ENCODE measurements around the gene GFRA1. TPM values are rescaled to one million over a fixed set of nuclear protein-coding genes. Genes with fewer than 3 reads are reported as not detected.
"Not testable (repeated sequence)": the region's sequence is repeated elsewhere in the genome, so short reads cannot be mapped to it uniquely, and the experiment has no call there.

GFRA1 gene
- total and polyA plus RNA-seq, 7 donors: under 0.01 to 115 (median 38.9) TPM

DNA sequence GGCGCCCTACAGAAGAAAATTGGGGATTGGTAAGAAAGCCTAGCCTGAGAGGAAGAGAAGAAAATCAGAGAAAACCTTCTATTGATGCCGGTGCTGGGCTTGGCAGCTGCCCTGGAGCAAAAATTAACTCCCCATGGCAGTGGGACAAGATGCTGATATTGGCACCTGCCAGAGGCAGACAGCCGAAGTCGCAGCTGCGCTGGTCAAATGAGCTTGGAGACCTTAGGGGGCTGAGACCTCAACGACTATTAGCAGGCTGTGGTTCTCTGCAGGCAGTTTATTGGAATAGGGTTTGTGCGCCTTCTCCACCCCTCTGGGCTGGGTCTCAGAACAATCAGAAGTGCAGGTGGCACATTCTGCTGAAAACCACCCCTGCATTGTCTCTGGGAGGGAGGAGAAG, 213.7 kb downstream of the GFRA1 start:
- intact Hi-C loops (cut with DNase I): no loop called here
- peaks cover 0 to 21% (median 18%) of the 10 kb centered on the region in 4 donors for H3K4me1 ChIP-seq
- H3K4me3 ChIP-seq: no peak overlapping the region
- DNase-seq: no peak
- no peaks in the 10 kb centered on the region for H3K27me3 ChIP-seq
- peaks cover 0 to 4% (median 0%) of the 10 kb centered on the region in 4 donors for H3K36me3 ChIP-seq
- no peaks in the 10 kb centered on the region for H3K9me3 ChIP-seq
- WGBS, 2 donors: 84 to 85% methylated on average over 7 of the region's 7 CpGs
- H3K27ac ChIP-seq: no peak overlapping the region
- TF ChIP-seq POLR2A (IDR thresholded peaks at IDR 0.05) (no peak), EP300 (IDR thresholded peaks at IDR 0.05) (no peak), POLR2AphosphoS5 (IDR thresholded peaks at IDR 0.05) (no peak)
- TF ChIP-seq, protein P1, sequence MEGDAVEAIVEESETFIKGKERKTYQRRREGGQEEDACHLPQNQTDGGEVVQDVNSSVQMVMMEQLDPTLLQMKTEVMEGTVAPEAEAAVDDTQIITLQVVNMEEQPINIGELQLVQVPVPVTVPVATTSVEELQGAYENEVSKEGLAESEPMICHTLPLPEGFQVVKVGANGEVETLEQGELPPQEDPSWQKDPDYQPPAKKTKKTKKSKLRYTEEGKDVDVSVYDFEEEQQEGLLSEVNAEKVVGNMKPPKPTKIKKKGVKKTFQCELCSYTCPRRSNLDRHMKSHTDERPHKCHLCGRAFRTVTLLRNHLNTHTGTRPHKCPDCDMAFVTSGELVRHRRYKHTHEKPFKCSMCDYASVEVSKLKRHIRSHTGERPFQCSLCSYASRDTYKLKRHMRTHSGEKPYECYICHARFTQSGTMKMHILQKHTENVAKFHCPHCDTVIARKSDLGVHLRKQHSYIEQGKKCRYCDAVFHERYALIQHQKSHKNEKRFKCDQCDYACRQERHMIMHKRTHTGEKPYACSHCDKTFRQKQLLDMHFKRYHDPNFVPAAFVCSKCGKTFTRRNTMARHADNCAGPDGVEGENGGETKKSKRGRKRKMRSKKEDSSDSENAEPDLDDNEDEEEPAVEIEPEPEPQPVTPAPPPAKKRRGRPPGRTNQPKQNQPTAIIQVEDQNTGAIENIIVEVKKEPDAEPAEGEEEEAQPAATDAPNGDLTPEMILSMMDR (IDR thresholded peaks at IDR 0.05): no peak

DNA sequence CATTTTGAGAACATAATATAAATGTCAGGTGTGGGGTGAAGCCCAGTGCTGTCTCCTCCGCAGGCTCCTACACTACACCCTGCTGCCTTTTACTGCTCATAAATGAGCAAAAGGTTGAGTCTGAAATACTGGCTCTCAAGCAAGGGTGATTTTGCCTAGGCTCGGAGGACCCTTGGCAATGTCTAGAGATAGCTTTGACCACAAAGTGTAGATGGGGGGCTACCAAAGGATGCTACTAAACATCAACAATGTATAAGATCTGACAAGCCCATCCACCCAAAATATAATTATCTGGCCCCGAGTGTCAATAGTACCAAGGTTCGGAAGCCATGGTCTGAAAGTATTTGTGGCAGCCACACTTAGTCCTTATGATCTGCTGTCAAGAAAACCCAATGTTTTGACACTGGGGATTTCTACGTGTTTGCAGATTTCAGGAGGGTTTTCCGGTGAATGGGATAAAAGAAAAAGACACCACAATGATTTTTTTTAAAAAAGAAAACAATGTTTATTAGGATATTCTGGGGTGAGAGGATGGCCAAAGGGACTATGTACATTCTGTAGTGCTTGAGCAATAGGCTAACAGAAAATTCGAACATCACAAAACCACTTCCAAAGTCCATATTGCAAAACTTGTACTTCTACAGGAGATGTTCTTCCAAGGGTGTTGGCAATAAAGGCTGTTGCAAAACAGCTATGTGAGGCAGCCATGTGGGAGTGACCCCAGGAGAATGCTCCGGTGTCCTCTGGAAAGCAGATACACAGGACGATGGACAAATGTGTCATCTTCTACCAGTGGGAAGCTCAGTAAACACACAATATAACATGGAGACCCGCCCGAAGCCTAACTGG, 216.3 kb downstream of the GFRA1 start:
- Histone ChIP-seq H3K4me1 (peaks cover 0 to 27% (median 18%) of the 10 kb centered on the region in 4 donors), H3K36me3 (peaks cover 0 to 4% (median 0%) of the 10 kb centered on the region in 4 donors), H3K27me3 (no peaks in the 10 kb centered on the region), H3K9me3 (no peaks in the 10 kb centered on the region), H3K27ac (peak overlapping the region in 1 of 4 donors; percentile 27), H3K4me3 (no peak overlapping the region)
- TF ChIP-seq EP300 (IDR thresholded peaks at IDR 0.05): no peak
- TF ChIP-seq, protein P1 (IDR thresholded peaks at IDR 0.05): no peak
- TF ChIP-seq POLR2AphosphoS5 (IDR thresholded peaks at IDR 0.05): peak in 2 of 4 donors; percentile 26 to 29
- no peak for TF ChIP-seq POLR2A (IDR thresholded peaks at IDR 0.05)
- intact Hi-C loops (cut with DNase I): no loop called here
- 74 to 85% methylated on average over 11 of the region's 11 CpGs for WGBS, 2 donors
- peak; percentile 80 for DNase-seq

GRCh38 chr10:116055917-116056252, 217.1 kb downstream of the GFRA1 start:
- Histone ChIP-seq H3K27ac (peak overlapping the region in 2 of 4 donors; percentile 17 to 35), H3K4me3 (no peak overlapping the region), H3K36me3 (peaks cover 0 to 4% (median 0%) of the 10 kb centered on the region in 4 donors), H3K9me3 (no peaks in the 10 kb centered on the region), H3K4me1 (peaks cover 0 to 27% (median 18%) of the 10 kb centered on the region in 4 donors), H3K27me3 (no peaks in the 10 kb centered on the region)
- intact Hi-C loops (cut with DNase I): no loop called here
- TF ChIP-seq POLR2A (IDR thresholded peaks at IDR 0.05) (no peak), POLR2AphosphoS5 (IDR thresholded peaks at IDR 0.05) (no peak), EP300 (IDR thresholded peaks at IDR 0.05) (no peak)
- TF ChIP-seq, protein P1 (IDR thresholded peaks at IDR 0.05): no peak
- no peak for DNase-seq
- WGBS, 2 donors: 79 to 88% methylated on average over 3 of the region's 3 CpGs

DNA sequence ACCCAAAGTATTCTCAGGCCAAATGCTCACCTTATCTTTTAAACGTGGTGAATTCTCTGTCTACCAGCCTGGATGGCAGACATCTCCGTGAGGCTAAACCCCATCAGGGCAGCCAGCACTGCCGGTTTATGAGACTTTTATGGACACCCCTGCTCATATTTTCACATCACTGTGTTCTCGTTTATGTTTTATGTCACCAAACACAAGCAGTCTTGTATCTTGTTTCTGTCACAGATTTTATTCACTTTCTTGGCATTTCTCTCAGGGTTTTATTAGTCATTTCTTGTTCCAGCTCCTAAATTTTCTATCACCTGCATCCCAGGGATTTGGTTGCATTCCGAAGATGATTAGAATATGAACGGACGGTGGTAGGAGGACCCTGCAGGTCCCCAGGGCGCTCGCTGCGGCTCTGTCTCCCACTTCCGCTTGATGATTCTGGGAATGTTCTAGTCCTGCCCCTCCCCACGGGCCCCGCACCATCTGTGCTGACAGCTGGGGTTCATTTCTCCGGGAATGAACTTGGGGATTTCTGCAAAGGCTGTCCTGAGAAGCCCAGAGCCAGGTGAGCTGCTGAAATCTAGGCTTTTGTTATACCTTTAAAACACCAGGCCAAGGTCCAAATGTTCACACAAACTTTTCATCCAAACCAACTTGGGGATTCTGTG, 217.6 kb downstream of the GFRA1 start:
- intact Hi-C loops (cut with DNase I): no loop called here
- TF ChIP-seq POLR2A (IDR thresholded peaks at IDR 0.05) (no peak), POLR2AphosphoS5 (IDR thresholded peaks at IDR 0.05) (peak in 2 of 4 donors; percentile 56 to 64)

GRCh38 chr10:116053910-116054309, 219.1 kb downstream of the GFRA1 start:
- Histone ChIP-seq H3K9me3 (no peaks in the 10 kb centered on the region), H3K36me3 (no peaks in the 10 kb centered on the region), H3K27me3 (no peaks in the 10 kb centered on the region), H3K4me3 (no peak overlapping the region), H3K27ac (no peak overlapping the region), H3K4me1 (peaks cover 0 to 27% (median 18%) of the 10 kb centered on the region in 4 donors)
- intact Hi-C loops (cut with DNase I): no loop called here
- TF ChIP-seq EP300 (IDR thresholded peaks at IDR 0.05) (no peak), POLR2A (IDR thresholded peaks at IDR 0.05) (no peak), POLR2AphosphoS5 (IDR thresholded peaks at IDR 0.05) (no peak)
- TF ChIP-seq, protein P1 (IDR thresholded peaks at IDR 0.05): no peak
- DNase-seq: no peak
- 82 to 84% methylated on average over 4 of the region's 4 CpGs for WGBS, 2 donors

More for the DNA sequence above, 217.6 kb downstream of the GFRA1 start:
- H3K36me3 ChIP-seq: peaks cover 0 to 2% (median 0%) of the 10 kb centered on the region in 4 donors
- no peak for DNase-seq
- peak overlapping the region in 2 of 4 donors; percentile 17 to 35 for H3K27ac ChIP-seq
- no peaks in the 10 kb centered on the region for H3K9me3 ChIP-seq
- 65 to 67% methylated on average over 14 of the region's 14 CpGs for WGBS, 2 donors
- peaks cover 0 to 27% (median 18%) of the 10 kb centered on the region in 4 donors for H3K4me1 ChIP-seq
- H3K27me3 ChIP-seq: no peaks in the 10 kb centered on the region
- H3K4me3 ChIP-seq: no peak overlapping the region

- H3K4me1 ChIP-seq: peaks cover 0 to 27% (median 18%) of the 10 kb centered on the region in 4 donors
- H3K9me3 ChIP-seq; H3K27ac ChIP-seq; intact Hi-C loops (cut with DNase I); H3K27me3 ChIP-seq; DNase-seq; H3K36me3 ChIP-seq; H3K4me3 ChIP-seq: not testable (repeated sequence)
- WGBS, 2 donors: 78 to 92% methylated on average over 3 of the region's 3 CpGs
Measured at GRCh38 chr10:116053009-116053730, 219.8 kb downstream of the GFRA1 start.

- H3K27ac ChIP-seq; H3K36me3 ChIP-seq; H3K9me3 ChIP-seq; intact Hi-C loops (cut with DNase I); H3K4me3 ChIP-seq; DNase-seq; H3K27me3 ChIP-seq: not testable (repeated sequence)
- WGBS, 2 donors: 100% methylated on average over 1 of the region's 3 CpGs
- H3K4me1 ChIP-seq: peaks cover 0 to 27% (median 18%) of the 10 kb centered on the region in 4 donors
Measured at GRCh38 chr10:116052522-116052921, 220.5 kb downstream of the GFRA1 start.
